Cardiac muscle cell (in vitro differentiated cells and primary cell): ENCODE data around the gene TMEM184A. TPM values are rescaled to one million over a fixed set of nuclear protein-coding genes. Genes with fewer than 3 reads are reported as not detected.

Source experiments
- DNase-seq, 2 donors: peaks; one replicate each; pipeline versions ENCODE4 v3.0.0 to v3.0.0-alpha.2; 2010 to 2017; ENCODE audit warnings: low read depth in 1 of 2, low spot score in 1 of 2
- H3K27ac ChIP-seq: fragments of 200-600 bp; sonication (generic); 2 replicates; pipeline ENCODE4 v1.5.1; 2016
- H3K27me3 ChIP-seq: fragments of 200-600 bp; sonication (generic); 2 replicates; pipeline ENCODE4 v1.6.0; 2016; ENCODE audit warnings: control low read depth
- H3K36me3 ChIP-seq: fragments of 200-600 bp; sonication (generic); 2 replicates; pipeline ENCODE4 v1.5.1; 2016; ENCODE audit warnings: control low read depth
- H3K4me1 ChIP-seq: fragments of 200-600 bp; sonication (generic); 2 replicates; pipeline ENCODE4 v1.8.1; 2017; ENCODE audit warnings: low read depth, mild to moderate bottlenecking, mixed run types
- H3K4me3 ChIP-seq: fragments of 200-600 bp; sonication (generic); 2 replicates; pipeline ENCODE4 v1.5.1; 2016; ENCODE audit warnings: mild to moderate bottlenecking
- H3K9me3 ChIP-seq: fragments of 200-600 bp; sonication (generic); 2 replicates; pipeline ENCODE4 v1.5.1; 2017; ENCODE audit warnings: low read depth, mild to moderate bottlenecking, control low read depth
- polyA plus RNA-seq: library from polyadenylated mRNA; unstranded; fragments of >200 nt; fragmentation: Nextera tagmentation; extraction: Ambion mirVana; gene quantifications from 2 replicates; pipeline ENCODE4 v1.2.1, GENCODE V29; 2016
- total RNA-seq: library from RNA; depleted of rRNA; stranded (reverse); fragments of >200 nt; gene quantifications from 2 replicates; pipeline ENCODE4 v1.2.3, GENCODE V29; 2016
- TF ChIP-seq, protein P1 (sequence below): IDR thresholded peaks from 2 replicates; pipeline ENCODE4 v1.5.1; 2012; ENCODE audit warnings: low read depth, mild to moderate bottlenecking, low read length

The TMEM184A gene
- total and polyA plus RNA-seq, 2 experiments from 2014 or later: 2.1 to 3.0 TPM

DNA sequence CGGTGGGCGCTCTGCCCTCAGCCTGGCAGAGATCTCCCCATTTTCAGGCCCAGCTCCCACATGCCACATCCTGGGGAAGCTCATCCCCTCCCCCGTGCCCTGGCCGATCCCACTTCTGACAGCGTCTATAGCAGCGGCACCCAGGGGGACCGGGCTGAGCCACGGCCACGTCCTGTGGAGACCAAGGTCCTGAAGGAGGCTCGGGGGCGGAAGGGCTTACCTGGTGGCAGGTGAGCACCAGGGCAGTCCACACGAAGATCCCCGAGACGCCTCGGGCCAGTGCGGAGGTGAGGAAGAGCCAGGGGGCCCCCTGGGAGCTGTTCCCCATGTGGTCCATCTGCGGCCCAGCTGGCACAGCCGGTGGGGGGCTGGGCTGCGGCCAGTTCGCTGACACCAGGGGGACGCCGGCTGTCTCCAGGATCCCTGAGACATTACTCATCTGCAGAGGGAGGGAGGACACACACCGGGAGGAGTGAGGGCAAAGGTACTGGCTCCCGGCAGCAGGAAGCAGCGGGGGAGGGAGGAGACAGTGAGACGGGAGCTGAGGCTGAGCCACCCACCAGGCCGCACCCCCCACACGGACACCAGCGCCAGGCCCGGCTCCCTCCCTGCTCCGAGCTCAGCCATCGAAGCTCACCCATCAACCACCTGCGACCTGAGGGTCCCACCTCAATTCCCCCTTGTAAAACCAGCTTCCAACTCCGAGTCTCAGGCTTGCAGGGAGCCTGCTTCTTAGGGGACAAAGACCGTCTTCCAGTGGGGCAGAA lies 776 bp downstream of the TMEM184A start:
- Histone ChIP-seq H3K36me3 (no peaks in the 10 kb centered on the region), H3K27ac (no peak overlapping the region), H3K9me3 (no peaks in the 10 kb centered on the region), H3K27me3 (no peaks in the 10 kb centered on the region), H3K4me3 (no peak overlapping the region), H3K4me1 (peaks cover 11% of the 10 kb centered on the region)
- DNase-seq: peak; percentile 22 to 83
- TF ChIP-seq, protein P1, sequence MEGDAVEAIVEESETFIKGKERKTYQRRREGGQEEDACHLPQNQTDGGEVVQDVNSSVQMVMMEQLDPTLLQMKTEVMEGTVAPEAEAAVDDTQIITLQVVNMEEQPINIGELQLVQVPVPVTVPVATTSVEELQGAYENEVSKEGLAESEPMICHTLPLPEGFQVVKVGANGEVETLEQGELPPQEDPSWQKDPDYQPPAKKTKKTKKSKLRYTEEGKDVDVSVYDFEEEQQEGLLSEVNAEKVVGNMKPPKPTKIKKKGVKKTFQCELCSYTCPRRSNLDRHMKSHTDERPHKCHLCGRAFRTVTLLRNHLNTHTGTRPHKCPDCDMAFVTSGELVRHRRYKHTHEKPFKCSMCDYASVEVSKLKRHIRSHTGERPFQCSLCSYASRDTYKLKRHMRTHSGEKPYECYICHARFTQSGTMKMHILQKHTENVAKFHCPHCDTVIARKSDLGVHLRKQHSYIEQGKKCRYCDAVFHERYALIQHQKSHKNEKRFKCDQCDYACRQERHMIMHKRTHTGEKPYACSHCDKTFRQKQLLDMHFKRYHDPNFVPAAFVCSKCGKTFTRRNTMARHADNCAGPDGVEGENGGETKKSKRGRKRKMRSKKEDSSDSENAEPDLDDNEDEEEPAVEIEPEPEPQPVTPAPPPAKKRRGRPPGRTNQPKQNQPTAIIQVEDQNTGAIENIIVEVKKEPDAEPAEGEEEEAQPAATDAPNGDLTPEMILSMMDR: no peak

DNA sequence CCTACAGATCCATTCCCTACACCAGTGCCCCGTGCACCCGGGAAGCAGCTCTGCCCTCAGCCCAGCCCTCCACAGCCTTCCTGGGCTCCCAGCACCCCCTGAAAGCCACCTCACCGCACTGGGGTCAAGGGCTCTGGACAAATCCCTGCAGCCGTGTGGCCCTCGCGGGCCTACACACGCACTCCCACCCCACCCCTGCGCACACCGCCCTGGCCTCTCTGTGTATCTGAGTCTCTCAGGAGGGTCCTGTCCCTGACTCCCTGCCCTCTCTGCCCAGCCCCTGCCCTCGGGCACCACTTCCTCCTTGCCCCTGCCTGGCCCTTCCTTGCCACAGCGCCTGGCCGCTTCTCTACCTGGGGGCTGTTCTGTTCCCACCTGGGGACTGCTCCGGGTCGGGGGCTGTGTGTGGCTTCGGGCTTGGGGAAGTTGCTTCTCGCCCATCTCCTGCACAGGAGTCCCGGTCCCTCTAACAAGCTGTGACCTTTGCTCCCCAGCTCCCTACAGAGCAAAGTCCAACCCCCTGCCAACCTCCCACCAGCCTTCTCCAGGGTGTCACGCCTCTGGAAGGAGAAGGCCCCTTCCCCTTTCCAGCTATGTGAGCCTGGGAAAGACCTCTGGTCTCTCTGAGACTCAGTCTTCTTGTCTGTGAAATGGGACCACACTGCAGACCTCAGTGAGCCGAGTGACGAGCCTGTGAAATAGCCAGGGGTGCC lies 1.5 kb downstream of the TMEM184A start:
- peaks cover 11% of the 10 kb centered on the region for H3K4me1 ChIP-seq
- TF ChIP-seq, protein P1: no peak
- H3K27me3 ChIP-seq: no peaks in the 10 kb centered on the region
- H3K4me3 ChIP-seq: no peak overlapping the region
- no peak for DNase-seq
- H3K9me3 ChIP-seq: no peaks in the 10 kb centered on the region
- H3K27ac ChIP-seq: no peak overlapping the region
- H3K36me3 ChIP-seq: no peaks in the 10 kb centered on the region

DNA sequence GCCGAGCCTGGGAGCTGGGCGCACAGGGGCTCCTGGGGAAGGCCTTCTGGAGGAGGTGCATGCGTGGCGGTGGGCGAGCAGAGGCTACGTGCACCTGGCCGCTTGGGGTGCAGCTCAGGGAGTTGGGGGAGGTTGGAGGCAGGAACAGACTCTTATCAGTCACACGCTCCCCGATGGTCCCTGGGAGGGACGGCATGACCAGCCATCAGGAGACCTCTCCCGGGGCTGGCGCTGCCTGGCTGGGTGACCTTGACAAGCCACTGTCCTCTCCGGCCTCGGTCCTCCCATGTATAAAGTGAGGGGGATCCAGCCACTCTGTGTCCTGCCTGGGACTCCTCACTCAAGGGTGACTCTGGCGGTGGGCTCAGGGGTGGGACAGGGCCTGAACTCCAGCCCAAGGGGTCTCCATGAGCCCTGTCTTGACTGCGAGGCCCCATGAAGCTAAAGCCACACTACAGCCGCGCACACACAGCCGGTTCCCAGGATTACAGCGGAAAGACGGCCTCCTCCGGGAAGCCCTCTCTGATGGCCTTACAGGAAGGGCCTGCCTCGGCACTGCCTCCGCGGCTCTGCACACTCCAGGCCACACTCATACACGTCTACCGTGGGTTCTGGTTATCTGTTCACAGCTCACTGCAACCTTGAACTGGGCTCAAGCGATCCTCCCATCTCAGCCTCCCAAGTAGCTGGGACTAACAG lies 2.3 kb downstream of the TMEM184A start:
- TF ChIP-seq, protein P1: no peak
- Histone ChIP-seq H3K27ac (no peak overlapping the region), H3K4me1 (peaks cover 11% of the 10 kb centered on the region), H3K36me3 (no peaks in the 10 kb centered on the region), H3K4me3 (no peak overlapping the region), H3K9me3 (no peaks in the 10 kb centered on the region), H3K27me3 (no peaks in the 10 kb centered on the region)
- DNase-seq: no peak

DNA sequence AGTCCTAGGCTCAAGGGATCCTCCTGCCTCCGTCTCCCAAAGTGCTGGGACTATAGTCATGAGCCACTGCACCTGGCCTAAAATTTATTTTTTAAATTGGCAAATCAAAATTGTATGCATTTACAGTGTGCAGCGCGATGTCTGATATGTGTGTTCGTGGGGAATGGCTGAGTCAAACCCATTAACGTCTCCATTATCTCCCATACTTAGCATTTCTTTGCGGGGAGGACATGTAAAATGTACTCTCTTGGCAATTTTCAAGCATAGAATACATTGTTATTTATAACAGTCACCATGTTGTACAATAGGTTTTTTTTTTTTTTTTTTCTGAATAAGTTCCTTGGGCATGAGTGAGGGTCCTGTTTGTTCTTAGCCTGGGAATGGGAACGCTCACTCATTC lies 3.8 kb downstream of the TMEM184A start:
- Histone ChIP-seq H3K27ac (no peak overlapping the region), H3K36me3 (no peaks in the 10 kb centered on the region), H3K4me1 (peaks cover 11% of the 10 kb centered on the region), H3K27me3 (no peaks in the 10 kb centered on the region), H3K9me3 (no peaks in the 10 kb centered on the region), H3K4me3 (no peak overlapping the region)
- TF ChIP-seq, protein P1: no peak
- no peak for DNase-seq

DNA sequence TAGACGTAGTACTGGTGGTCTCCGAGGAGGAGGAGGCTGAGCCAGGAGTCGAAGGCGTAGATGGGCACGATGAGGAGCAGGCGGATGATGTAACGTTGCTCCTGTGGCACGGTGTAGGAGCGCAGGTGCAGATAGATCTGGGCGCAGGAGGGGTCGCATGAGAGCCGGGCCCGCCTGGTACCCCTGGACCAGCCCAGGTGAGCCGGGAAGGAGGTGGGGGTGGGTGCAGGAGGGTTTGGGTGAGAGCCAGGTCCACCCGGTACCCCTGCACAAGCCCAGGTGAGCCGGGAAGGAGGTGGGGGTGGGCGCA lies 5.2 kb downstream of the TMEM184A start:
- H3K27me3 ChIP-seq: no peaks in the 10 kb centered on the region
- TF ChIP-seq, protein P1: no peak
- H3K4me3 ChIP-seq: no peak overlapping the region
- H3K27ac ChIP-seq: no peak overlapping the region
- no peaks in the 10 kb centered on the region for H3K36me3 ChIP-seq
- no peak for DNase-seq
- H3K4me1 ChIP-seq: peaks cover 7% of the 10 kb centered on the region
- H3K9me3 ChIP-seq: no peaks in the 10 kb centered on the region
